Activated T-cell treated with anti-CD3 and anti-CD28 coated beads, Interleukin-2, amount 50 U/mL, for 48 hours (primary cell): Measurements from ENCODE around the gene AANAT.

Experiments used
- DNase-seq, 2 experiments: peaks; one replicate each; pipeline ENCODE4 v3.0.0-alpha.2; 2020

The AANAT gene

GRCh38 chr17:76442341-76443338 lies 24.8 kb upstream of the AANAT start:
- no peak for DNase-seq

GRCh38 chr17:76444518-76445311 lies 22.7 kb upstream of the AANAT start:
- DNase-seq = no peak

GRCh38 chr17:76445697-76446448 lies 21.5 kb upstream of the AANAT start:
- no peak for DNase-seq

GRCh38 chr17:76446449-76447231 lies 20.8 kb upstream of the AANAT start:
- peak in 1 of 2 experiments; percentile 32 for DNase-seq

- no peak for DNase-seq
Observed at GRCh38 chr17:76447931-76448652, 19.3 kb upstream of the AANAT start.

- DNase-seq = no peak
Observed at GRCh38 chr17:76449126-76449525, 18.3 kb upstream of the AANAT start.

GRCh38 chr17:76451506-76451905 lies 15.9 kb upstream of the AANAT start:
- no peak for DNase-seq

- DNase-seq = no peak
Observed at GRCh38 chr17:76452127-76452659, 15.2 kb upstream of the AANAT start.

GRCh38 chr17:76452660-76453430 lies 14.6 kb upstream of the AANAT start, which contains the start of gene UBE2O:
UBE2O (minus strand) TSS chr17:76453152; CDS start chr17:76453141, 11 bp downstream.
- peak; percentile 92 to 96 for DNase-seq

GRCh38 chr17:76453431-76453743 lies 14.0 kb upstream of the AANAT start:
- no peak for DNase-seq

GRCh38 chr17:76458580-76459490 lies 8.6 kb upstream of the AANAT start:
- peak in 1 of 2 experiments; percentile 35 for DNase-seq

- no peak for DNase-seq
Observed at GRCh38 chr17:76459674-76460073, 7.7 kb upstream of the AANAT start.

- no peak for DNase-seq
Observed at GRCh38 chr17:76461765-76462555, 5.4 kb upstream of the AANAT start.

- DNase-seq = no peak
Observed at GRCh38 chr17:76462556-76463290, 4.7 kb upstream of the AANAT start.

- no peak for DNase-seq
Observed at GRCh38 chr17:76466775-76467130, 650 bp upstream of the AANAT start.

GRCh38 chr17:76467809-76468633 lies 618 bp downstream of the AANAT start:
- no peak for DNase-seq

- DNase-seq = no peak
Observed at GRCh38 chr17:76468634-76469010, 1.2 kb downstream of the AANAT start.
